COLO668 (cell line): ENCODE results near the gene SEC61B.
"Not testable (repeated sequence)": the region's sequence is repeated elsewhere in the genome, so short reads cannot be mapped to it uniquely, and the experiment has no call there.

Experiments used
- DNase-seq: peaks from one replicate; lab custom pipeline; 2025; ENCODE audit not compliant: unreplicated experiment; lab: John Stamatoyannopoulos, UW

SEC61B gene

GRCh38 chr9:99190597-99191283 lies 31.3 kb upstream of the SEC61B start:
- no peak for DNase-seq

- no peak for DNase-seq
Observed at GRCh38 chr9:99192786-99193465, 29.2 kb upstream of the SEC61B start.

- DNase-seq, result no peak
Observed at GRCh38 chr9:99193466-99193821, 28.6 kb upstream of the SEC61B start.

GRCh38 chr9:99196484-99196883 lies 25.6 kb upstream of the SEC61B start:
- DNase-seq, result not testable (repeated sequence)

- peak; percentile 32 for DNase-seq
Observed at GRCh38 chr9:99197124-99197630, 24.9 kb upstream of the SEC61B start.

- DNase-seq, result no peak
Observed at GRCh38 chr9:99197987-99198386, 24.1 kb upstream of the SEC61B start.

- peak; percentile 43 for DNase-seq
Observed at GRCh38 chr9:99199938-99200539, 22.0 kb upstream of the SEC61B start.

GRCh38 chr9:99201603-99202002 lies 20.5 kb upstream of the SEC61B start:
- no peak for DNase-seq

GRCh38 chr9:99210572-99210971 lies 11.5 kb upstream of the SEC61B start:
- DNase-seq, result no peak

GRCh38 chr9:99211746-99212145 lies 10.3 kb upstream of the SEC61B start:
- no peak for DNase-seq

GRCh38 chr9:99213197-99213596 lies 8.9 kb upstream of the SEC61B start:
- DNase-seq, result no peak

GRCh38 chr9:99216073-99216472 lies 6.0 kb upstream of the SEC61B start:
- DNase-seq, result no peak

GRCh38 chr9:99220011-99220410 lies 2.1 kb upstream of the SEC61B start:
- no peak for DNase-seq

GRCh38 chr9:99221266-99221620 lies 839 bp upstream of the SEC61B start:
- no peak for DNase-seq

- DNase-seq, result no peak
Observed at GRCh38 chr9:99222416-99223270, 561 bp downstream of the SEC61B start.

GRCh38 chr9:99224445-99224844 lies 2.4 kb downstream of the SEC61B start:
- DNase-seq, result no peak

- no peak for DNase-seq
Observed at GRCh38 chr9:99226054-99226453, 4.0 kb downstream of the SEC61B start.

GRCh38 chr9:99230206-99230605 lies 8.1 kb downstream of the SEC61B start:
- DNase-seq, result no peak

GRCh38 chr9:99231711-99232110 lies 9.6 kb downstream of the SEC61B start:
- DNase-seq, result peak; percentile 6

GRCh38 chr9:99234618-99235017 lies 12.5 kb downstream of the SEC61B start:
- DNase-seq, result no peak

GRCh38 chr9:99235069-99235468 lies 13.0 kb downstream of the SEC61B start:
- no peak for DNase-seq
